Fibroblast of lung (primary cell): ENCODE results near the gene OPRD1.

Experiments used
- EZH2 ChIP-seq: IDR thresholded peaks from 2 replicates; pipeline ENCODE4 v1.5.1; 2012; ENCODE audit warnings: low read length, control low read depth, mild to moderate bottlenecking; ENCODE audit errors: missing control alignments
- TF ChIP-seq, protein P1 (sequence below), 2 donors: IDR thresholded peaks in 1 of 2; conservative IDR thresholded peaks in 1 of 2; 1 replicate in 1 of 2; 2 replicates in 1 of 2; pipeline ENCODE4 v1.5.1; 2011 to 2012; ENCODE audit warnings: low read length in 2 of 2, control low read depth in 1 of 2, inconsistent platforms in 1 of 2, low read depth in 1 of 2, mild to moderate bottlenecking in 1 of 2

DNA sequence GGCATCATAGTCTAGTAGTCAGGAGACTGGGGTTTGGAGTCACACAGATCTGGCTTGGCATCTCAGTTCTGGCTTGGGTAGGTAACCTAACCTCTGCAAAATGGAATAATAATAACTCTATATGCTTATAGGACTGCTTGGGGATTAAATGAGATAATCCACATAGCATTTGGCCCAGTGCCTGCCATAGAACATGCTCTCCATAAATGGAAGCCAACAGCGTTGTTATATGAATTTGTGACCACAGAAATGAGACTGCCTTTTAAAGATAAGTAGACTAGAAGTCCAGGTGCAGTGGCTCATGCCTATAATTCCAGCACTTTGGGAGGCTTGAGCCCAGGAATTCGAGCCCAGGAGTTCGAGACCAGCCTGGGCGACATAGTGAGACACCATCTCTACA is 4.0 kb upstream of the OPRD1 start:
- TF ChIP-seq, protein P1, sequence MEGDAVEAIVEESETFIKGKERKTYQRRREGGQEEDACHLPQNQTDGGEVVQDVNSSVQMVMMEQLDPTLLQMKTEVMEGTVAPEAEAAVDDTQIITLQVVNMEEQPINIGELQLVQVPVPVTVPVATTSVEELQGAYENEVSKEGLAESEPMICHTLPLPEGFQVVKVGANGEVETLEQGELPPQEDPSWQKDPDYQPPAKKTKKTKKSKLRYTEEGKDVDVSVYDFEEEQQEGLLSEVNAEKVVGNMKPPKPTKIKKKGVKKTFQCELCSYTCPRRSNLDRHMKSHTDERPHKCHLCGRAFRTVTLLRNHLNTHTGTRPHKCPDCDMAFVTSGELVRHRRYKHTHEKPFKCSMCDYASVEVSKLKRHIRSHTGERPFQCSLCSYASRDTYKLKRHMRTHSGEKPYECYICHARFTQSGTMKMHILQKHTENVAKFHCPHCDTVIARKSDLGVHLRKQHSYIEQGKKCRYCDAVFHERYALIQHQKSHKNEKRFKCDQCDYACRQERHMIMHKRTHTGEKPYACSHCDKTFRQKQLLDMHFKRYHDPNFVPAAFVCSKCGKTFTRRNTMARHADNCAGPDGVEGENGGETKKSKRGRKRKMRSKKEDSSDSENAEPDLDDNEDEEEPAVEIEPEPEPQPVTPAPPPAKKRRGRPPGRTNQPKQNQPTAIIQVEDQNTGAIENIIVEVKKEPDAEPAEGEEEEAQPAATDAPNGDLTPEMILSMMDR (conservative IDR thresholded peaks at IDR 0.05 in 1 of 2, IDR thresholded peaks at IDR 0.05 in 1 of 2; ENCODE audit: low read depth in 1 of 2, low read length in 2 of 2) = no peak
- no peak for TF ChIP-seq EZH2
